K562 (cell line): ENCODE measurements around the gene ADK. TPM values are rescaled to one million over a fixed set of nuclear protein-coding genes. Genes with fewer than 3 reads are reported as not detected.

Experiments
- ATAC-seq: fragments of 200-7000 bp; cut with Tn5 transposase; 3 replicates; pipeline ENCODE4 v1.9.1; 2020; ENCODE audit warnings: moderate library complexity
- BruUV-seq: library from RNA; stranded (reverse); fragments of 400-500 nt; replicated peaks from 2 replicates; lab custom pipeline; 2021; lab: Mats Ljungman, UMichigan
- CTCF ChIA-PET: fragments of 300-600 bp; formaldehyde crosslinking; extraction: SDS; loops from one replicate; lab custom pipeline; 2021; ENCODE audit warnings: low intra/inter-chr PET ratio; lab: Yijun Ruan, JAX
- POLR2A ChIA-PET: fragments of 300-600, 350-650 bp; sonication (Branson Sonifier 250); formaldehyde crosslinking; extraction: SDS; loops from one replicate; lab custom pipeline; 2021; ENCODE audit warnings: antibody characterized with exemption, inconsistent platforms; lab: Yijun Ruan, JAX
- DNase-seq, 4 experiments: peaks; one replicate each; pipeline versions ENCODE4 v3.0.0 to v3.0.0-alpha.2; 2011 to 2018; ENCODE audit warnings: low spot score in 3 of 4, mixed read lengths in 3 of 4; ENCODE audit errors: extremely low read depth in 1 of 4
- FAIRE-seq: peaks from 2 replicates; lab custom pipeline; 2011; peaks lifted over from hg19 to GRCh38; lab: Jason Lieb, UNC
- H2AFZ ChIP-seq: 2 replicates; pipeline ENCODE4 v1.6.0; 2011; ENCODE audit warnings: low read depth, low read length, control low read depth, inconsistent platforms
- H3K27ac ChIP-seq: fragments of 200-600 bp; 3 replicates; pipeline ENCODE4 v1.8.0; 2011; ENCODE audit warnings: low read depth, mild to moderate bottlenecking, control low read depth, inconsistent platforms, low read length, moderate library complexity, mixed read lengths; ENCODE audit errors: extremely low read depth
- H3K27me3 ChIP-seq, 2 experiments: fragments of 300-600 bp in 1 of 2; 2 replicates in 1 of 2; 3 replicates in 1 of 2; pipeline versions ENCODE4 v1.6.0 to v1.8.0; 2011; ENCODE audit warnings: inconsistent platforms in 2 of 2, low read length in 2 of 2, mild to moderate bottlenecking in 1 of 2, mixed read lengths in 1 of 2, moderate library complexity in 1 of 2; ENCODE audit not compliant: control insufficient read depth in 2 of 2, insufficient read depth in 2 of 2
- H3K36me3 ChIP-seq: fragments of 300-600 bp; 3 replicates; pipeline ENCODE4 v1.8.0; 2011; ENCODE audit warnings: mild to moderate bottlenecking, low read length, inconsistent platforms; ENCODE audit not compliant: control insufficient read depth, insufficient read depth
- H3K4me1 ChIP-seq, 2 experiments: fragments of 200-600 bp in 1 of 2; replicated peaks in 1 of 2; 2 replicates in 1 of 2; 3 replicates in 1 of 2; pipeline versions ENCODE4 v1.5.1 to v1.8.0; 2011; ENCODE audit warnings: inconsistent platforms in 2 of 2, low read length in 2 of 2, mild to moderate bottlenecking in 1 of 2, mixed read lengths in 1 of 2, moderate library complexity in 1 of 2; ENCODE audit not compliant: control insufficient read depth in 2 of 2, insufficient read depth in 2 of 2
- H3K4me2 ChIP-seq: 2 replicates; pipeline ENCODE4 v1.6.1; 2011; ENCODE audit warnings: low read length, control low read depth, inconsistent platforms, mixed read lengths; ENCODE audit not compliant: insufficient read depth
- H3K4me3 ChIP-seq: fragments of 200-600 bp; sonication (generic), shearing (Covaris generic); 2 replicates; pipeline ENCODE4 v1.5.1; 2016; ENCODE audit warnings: control low read depth, inconsistent platforms
- H3K79me2 ChIP-seq: fragments of 200-600 bp; 3 replicates; pipeline ENCODE4 v1.8.0; 2011; ENCODE audit warnings: low read length, inconsistent platforms; ENCODE audit not compliant: control insufficient read depth, insufficient read depth
- H3K9ac ChIP-seq, 2 experiments: 2 replicates each; pipeline versions ENCODE4 v1.6.0 to v1.6.1; 2011; ENCODE audit warnings: low read depth in 2 of 2, low read length in 2 of 2, control low read depth in 1 of 2, inconsistent platforms in 1 of 2, mild to moderate bottlenecking in 1 of 2, mixed read lengths in 1 of 2; ENCODE audit not compliant: insufficient read depth in 1 of 2
- H3K9me1 ChIP-seq: one replicate; pipeline ENCODE4 v1.6.0; 2011; ENCODE audit warnings: inconsistent platforms, mild to moderate bottlenecking, low read length, moderate library complexity; ENCODE audit not compliant: control insufficient read depth, insufficient read depth
- H3K9me3 ChIP-seq: replicated peaks from 2 replicates; pipeline ENCODE4 v1.5.1; 2011; ENCODE audit warnings: low read depth, low read length, inconsistent platforms; ENCODE audit not compliant: control insufficient read depth, insufficient read depth
- H4K20me1 ChIP-seq: replicated peaks from 2 replicates; pipeline ENCODE4 v1.6.1; 2011; ENCODE audit warnings: low read length, inconsistent platforms, mixed read lengths; ENCODE audit not compliant: control insufficient read depth, insufficient read depth
- BCOR ChIP-seq: fragments of 450-650 bp; IDR thresholded peaks from 2 replicates; pipeline ENCODE4 v1.6.1; 2016
- BRCA1 ChIP-seq, 2 experiments: fragments of 450-650 bp in 1 of 2; sonication (generic) in 1 of 2; formaldehyde crosslinking in 1 of 2; IDR thresholded peaks; 2 replicates each; pipeline versions ENCODE4 v1.5.0 to v1.6.1; 2017 to 2020; ENCODE audit warnings: mild to moderate bottlenecking in 1 of 2, missing genetic modification reagents in 1 of 2
- HDAC2 ChIP-seq: fragments of 450-650 bp; IDR thresholded peaks from 2 replicates; pipeline ENCODE4 v1.6.1; 2016; ENCODE audit warnings: mild to moderate bottlenecking
- HDAC3 ChIP-seq: fragments of 450-650 bp; IDR thresholded peaks from 2 replicates; pipeline ENCODE4 v1.6.1; 2018; ENCODE audit warnings: borderline replicate concordance, mild to moderate bottlenecking, moderate library complexity; ENCODE audit not compliant: partially characterized antibody
- KDM1A ChIP-seq, 2 experiments: fragments of 450-650 bp; IDR thresholded peaks; 2 replicates each; pipeline ENCODE4 v1.6.1; 2016; ENCODE audit warnings: mild to moderate bottlenecking in 2 of 2
- MAX ChIP-seq: sonication (generic); formaldehyde crosslinking; IDR thresholded peaks from 2 replicates; pipeline ENCODE4 v1.9.0; 2022; ENCODE audit warnings: mild to moderate bottlenecking, missing genetic modification reagents
- MTA1 ChIP-seq: fragments of 450-650 bp; IDR thresholded peaks from 2 replicates; pipeline ENCODE4 v1.6.1; 2017; ENCODE audit warnings: borderline replicate concordance
- POLR3A ChIP-seq: IDR thresholded peaks from 2 replicates; pipeline ENCODE4 v1.6.1; 2011; ENCODE audit warnings: borderline replicate concordance, mild to moderate bottlenecking, moderate library complexity; ENCODE audit not compliant: insufficient read length, insufficient read depth; ENCODE audit errors: extremely low read depth
- RBBP5 ChIP-seq: fragments of 200-600 bp; sonication (generic); IDR thresholded peaks from 2 replicates; pipeline ENCODE4 v1.6.1; 2012; ENCODE audit warnings: borderline replicate concordance, mild to moderate bottlenecking, low read length, control low read depth, inconsistent platforms; ENCODE audit not compliant: insufficient read depth, poor library complexity, severe bottlenecking
- USF2 ChIP-seq: sonication (generic); formaldehyde crosslinking; IDR thresholded peaks from 2 replicates; pipeline ENCODE4 v1.5.0; 2020; ENCODE audit warnings: missing genetic modification reagents
- ZFP36 ChIP-seq: fragments of 150-350 bp; IDR thresholded peaks from 2 replicates; pipeline ENCODE4 v1.6.1; 2018; ENCODE audit warnings: low read length, low read depth; ENCODE audit not compliant: partially characterized antibody
- ZNF165 ChIP-seq: fragments of 250-450 bp; sonication (Bioruptor Pico); IDR thresholded peaks from 2 replicates; pipeline ENCODE4 v1.4.0; 2020; ENCODE audit warnings: borderline replicate concordance
- WGBS: fragments of 100-300 bp; shearing (Covaris generic); methylation state at CpG from one replicate; pipeline ENCODE4 v1.1.6; 2016; ENCODE audit warnings: low coverage, mixed read lengths; ENCODE audit not compliant: insufficient coverage; ENCODE audit errors: missing lambda C conversion rate; 5-methylcytosine and 5-hydroxymethylcytosine counted together
- in situ Hi-C: fragments of 300-500 bp; cut with MboI; formaldehyde crosslinking; loops from 4 replicates; pipeline ENCODE4 v1.15.0; 2018; ENCODE audit warnings: inconsistent platforms, mixed read lengths
- intact Hi-C: fragments of 100-400 bp; cut with micrococcal nuclease; formaldehyde crosslinking; loops from 2 replicates; pipeline ENCODE4 v1.14.2; 2022
- polyA plus RNA-seq, 8 experiments: library from polyadenylated mRNA; depleted of rRNA in 4 of 8; stranded (reverse) in 5 of 8; unstranded in 3 of 8; fragments of >200 nt; fragmentation: Nextera tagmentation in 2 of 8; fragmentation: Illumina TruSeq in 1 of 8; extraction: Ambion mirVana in 2 of 8; extraction: Trizol in 1 of 8; gene quantifications; 2 replicates each; pipeline versions ENCODE4 v1.2.1 to v1.2.3, GENCODE V29; 2011 to 2014; ENCODE audit warnings: inconsistent platforms in 1 of 8, missing spikeins in 1 of 8
- total RNA-seq, 7 experiments: library from RNA; depleted of rRNA in 6 of 7; stranded (reverse); fragments of >200 nt in 6 of 7; fragmentation: Illumina TruSeq in 2 of 7; extraction: Trizol in 2 of 7; gene quantifications; 2 replicates each; pipeline versions ENCODE4 v1.2.1 to v1.2.3, GENCODE V29; 2011 to 2021; ENCODE audit warnings: low replicate concordance in 1 of 7

ADK gene
- total and polyA plus RNA-seq, 9 of the 15 experiments (the other 6 are each of a cell fraction or from before 2014, with no cell fraction given), result 54.2 to 97.8 (median 73.6) TPM

- no peaks in the 10 kb centered on the region for H3K36me3 ChIP-seq
- H3K4me3 ChIP-seq, result no peak overlapping the region
- no peak for ATAC-seq
- no peak overlapping the region for H3K27ac ChIP-seq
- H3K9me3 ChIP-seq, result no peaks in the 10 kb centered on the region
- in situ Hi-C loops, result no loop called here
- CTCF ChIA-PET, result no interaction called here
- no peaks in the 10 kb centered on the region for H4K20me1 ChIP-seq
- H3K9me1 ChIP-seq, result no peaks in the 10 kb centered on the region
- FAIRE-seq, result no peak
- POLR2A ChIA-PET, result interaction anchor here (0.7 to 2.0 kb wide), 3 partner anchors 13 to 19 kb away, joined by 3 to 10 read pairs (median 4); no protein-coding TSS in a partner anchor
- peaks cover 16% of the 10 kb centered on the region; the same call in 2 of the 3 replicates for H3K79me2 ChIP-seq
- no peak overlapping the region for H3K4me2 ChIP-seq
- peaks cover 0 to 3% of the 10 kb centered on the region in 2 experiments; a peak in 2 of 5 replicates for H3K4me1 ChIP-seq
- no peak overlapping the region for H3K9ac ChIP-seq
- intact Hi-C loops, result no loop called here
- H3K27me3 ChIP-seq, result no peaks in the 10 kb centered on the region
- BruUV-seq, result no TSS peak
- no peak overlapping the region for H2AFZ ChIP-seq
- TF ChIP-seq RBBP5, result no peak
- no peak for DNase-seq
- WGBS, result 75% methylated on average over 3 of the region's 3 CpGs
These were observed 12.5 kb downstream of the ADK start for GRCh38 chr10:74163319-74164068.

- FAIRE-seq, result no peak
- Histone ChIP-seq H3K27ac (no peak overlapping the region), H3K4me3 (no peak overlapping the region), H3K9me1 (no peaks in the 10 kb centered on the region), H3K36me3 (no peaks in the 10 kb centered on the region), H3K27me3 (no peaks in the 10 kb centered on the region), H3K9me3 (no peaks in the 10 kb centered on the region), H3K9ac (no peak overlapping the region), H3K79me2 (peaks cover 11% of the 10 kb centered on the region; the same call in 1 of the 3 replicates), H3K4me1 (peaks cover 0 to 8% of the 10 kb centered on the region in 2 experiments; a peak in 3 of 5 replicates), H4K20me1 (no peaks in the 10 kb centered on the region), H2AFZ (no peak overlapping the region), H3K4me2 (no peak overlapping the region)
- DNase-seq, result no peak
- intact Hi-C loops (no loop called here), in situ Hi-C loops (no loop called here)
- WGBS, result 48% methylated on average over 6 of the region's 6 CpGs
- ChIA-PET CTCF (no interaction called here), POLR2A (interaction anchor here (1.2 to 5.6 kb wide), 2 partner anchors 9 to 12 kb away, joined by 3 to 43 read pairs; no protein-coding TSS in a partner anchor)
- BruUV-seq, result no TSS peak
- ATAC-seq, result no peak
- TF ChIP-seq ZNF165 (CRISPR knock-in tag) (no peak), MAX (CRISPR knock-in tag) (no peak), POLR3A (no peak), MTA1 (no peak), BCOR (peak; percentile 80), HDAC2 (peak; percentile 45; the same call in 1 of the 2 replicates), HDAC3 (no peak), USF2 (no peak), BRCA1 (IDR thresholded peaks at IDR 0.05) (no peak), BRCA1 (CRISPR knock-in tag; IDR thresholded peaks at IDR 0.05) (no peak), ZFP36 (peak; percentile 78), KDM1A (IDR thresholded peaks at IDR 0.05) (peak in 1 of 2 experiments; percentile 32; a peak in 3 of 4 replicates)
These were observed 13.9 kb downstream of the ADK start for GRCh38 chr10:74164716-74165529.
